SK-N-SH treated with all-trans-retinoic acid at 6 μM for 48 hours (cell line): ENCODE measurements around the gene SELPLG.

ENCODE experiments used
- ISL1 ChIP-seq: fragments of 250-450 bp; sonication (Bioruptor Pico); IDR thresholded peaks from 2 replicates; pipeline ENCODE4 v2.1.2; 2022; ENCODE audit warnings: mild to moderate bottlenecking, moderate library complexity
- PATZ1 ChIP-seq: fragments of 250-450 bp; sonication (Bioruptor Pico); IDR thresholded peaks from 2 replicates; pipeline ENCODE4 v1.8.0; 2020; ENCODE audit warnings: mild to moderate bottlenecking, moderate library complexity, borderline replicate concordance
- ZC3H10 ChIP-seq: fragments of 250-450 bp; sonication (Bioruptor Pico); IDR thresholded peaks from 2 replicates; pipeline ENCODE4 v1.5.1; 2021; ENCODE audit warnings: mild to moderate bottlenecking, moderate library complexity
- ZFP3 ChIP-seq: fragments of 250-450 bp; sonication (Bioruptor Pico); IDR thresholded peaks from 2 replicates; pipeline ENCODE4 v1.5.0; 2020; ENCODE audit warnings: mild to moderate bottlenecking, moderate library complexity
- ZFP30 ChIP-seq: fragments of 450-650 bp; formaldehyde crosslinking; IDR thresholded peaks from 2 replicates; pipeline ENCODE4 v1.5.0; 2022; ENCODE audit warnings: mild to moderate bottlenecking, moderate library complexity
- ZNF565 ChIP-seq: fragments of 450-650 bp; formaldehyde crosslinking; conservative IDR thresholded peaks from 2 replicates; pipeline ENCODE4 v1.5.0; 2020; ENCODE audit warnings: low read depth, mild to moderate bottlenecking, moderate library complexity

- no peak for TF ChIP-seq ZFP30 (CRISPR knock-in tag)
- no peak for TF ChIP-seq ZFP3 (CRISPR knock-in tag)
- no peak for TF ChIP-seq ISL1 (CRISPR knock-in tag)
- no peak for TF ChIP-seq ZC3H10 (CRISPR knock-in tag)
- no peak for TF ChIP-seq ZNF565
- no peak for TF ChIP-seq PATZ1 (CRISPR knock-in tag)
Observed at GRCh38 chr12:108589028-108589839, 44.5 kb downstream of the SELPLG start.
